GM15510 (cell line): ENCODE data around the gene NRXN3.

ENCODE experiments used
- POLR2A ChIP-seq: IDR thresholded peaks from 3 replicates; pipeline ENCODE4 v1.6.1; 2011; ENCODE audit warnings: borderline replicate concordance; ENCODE audit not compliant: insufficient read length; ENCODE audit errors: extremely low read depth

Gene NRXN3

GRCh38 chr14:78316052-78316451, 145.9 kb downstream of the NRXN3 start:
- no peak for TF ChIP-seq POLR2A

- no peak for TF ChIP-seq POLR2A
Measured at GRCh38 chr14:78316786-78317185, 146.6 kb downstream of the NRXN3 start.

GRCh38 chr14:78319406-78319805, 149.2 kb downstream of the NRXN3 start:
- no peak for TF ChIP-seq POLR2A

GRCh38 chr14:78319887-78320635, 149.9 kb downstream of the NRXN3 start:
- no peak for TF ChIP-seq POLR2A

GRCh38 chr14:78324353-78324752, 154.2 kb downstream of the NRXN3 start:
- no peak for TF ChIP-seq POLR2A

GRCh38 chr14:78325911-78326310, 155.7 kb downstream of the NRXN3 start:
- no peak for TF ChIP-seq POLR2A

- no peak for TF ChIP-seq POLR2A
Measured at GRCh38 chr14:78327426-78328221, 157.5 kb downstream of the NRXN3 start.

GRCh38 chr14:78329371-78329770, 159.2 kb downstream of the NRXN3 start:
- no peak for TF ChIP-seq POLR2A

- no peak for TF ChIP-seq POLR2A
Measured at GRCh38 chr14:78335531-78335930, 165.4 kb downstream of the NRXN3 start.

- TF ChIP-seq POLR2A, result no peak
Measured at GRCh38 chr14:78340250-78340649, 170.1 kb downstream of the NRXN3 start.

GRCh38 chr14:78341827-78342389, 171.7 kb downstream of the NRXN3 start:
- TF ChIP-seq POLR2A, result no peak

GRCh38 chr14:78342879-78343278, 172.7 kb downstream of the NRXN3 start:
- TF ChIP-seq POLR2A, result no peak

GRCh38 chr14:78344290-78344689, 174.1 kb downstream of the NRXN3 start:
- no peak for TF ChIP-seq POLR2A

- no peak for TF ChIP-seq POLR2A
Measured at GRCh38 chr14:78345131-78345744, 175.1 kb downstream of the NRXN3 start.

GRCh38 chr14:78346747-78347146, 176.6 kb downstream of the NRXN3 start:
- no peak for TF ChIP-seq POLR2A
